Ammon's horn (tissue), 1 donor: ENCODE data around the gene TRIM59.
A peak's percentile ranks its signal among the peaks of the same experiment; 100 is the strongest.
"Not testable (repeated sequence)": the region's sequence is repeated elsewhere in the genome, so short reads cannot be mapped to it uniquely, and the experiment has no call there.

Source experiments
- DNase-seq: peaks from one replicate; pipeline ENCODE4 v3.0.0-alpha.2; 2016; ENCODE audit warnings: low spot score

Gene TRIM59

DNA sequence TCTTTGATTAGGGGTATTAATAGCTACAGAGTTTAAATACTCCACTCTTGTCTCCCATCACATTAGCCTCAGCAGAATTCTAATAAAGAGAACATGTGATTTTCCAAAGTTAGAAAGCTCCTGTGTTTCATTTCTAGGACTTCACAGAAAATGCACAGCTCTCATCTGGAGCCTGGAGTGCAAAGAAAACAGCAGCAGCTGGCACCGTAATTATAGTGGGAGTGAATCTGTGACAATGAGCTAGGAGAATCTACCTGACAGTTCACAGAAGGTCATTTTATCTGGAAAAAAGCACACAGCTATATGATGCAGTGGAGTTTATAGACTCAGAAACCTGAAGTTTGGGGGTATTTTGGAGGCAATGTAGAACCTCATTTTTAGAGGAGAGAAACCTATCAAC, 5.4 kb upstream of the TRIM59 start:
- no peak for DNase-seq

DNA sequence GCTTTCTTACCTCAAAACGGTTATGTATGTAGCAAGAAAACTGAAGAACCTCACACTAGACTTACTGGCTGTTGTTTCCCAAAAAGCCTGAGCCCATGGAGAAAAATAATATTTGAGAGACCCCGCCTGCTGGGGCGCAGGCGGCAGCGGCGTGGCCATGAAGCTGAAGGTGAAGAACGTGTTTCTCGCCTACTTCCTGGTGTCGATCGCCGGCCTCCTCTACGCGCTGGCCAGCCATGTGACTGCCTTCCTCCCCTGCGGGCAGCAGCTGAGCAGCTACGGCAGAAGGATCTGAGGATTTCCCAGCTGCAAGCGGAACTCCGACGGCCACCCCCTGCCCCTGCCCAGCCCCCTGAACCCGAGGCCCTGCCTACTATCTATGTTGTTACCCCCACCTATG, 2.7 kb upstream of the TRIM59 start:
- not testable (repeated sequence) for DNase-seq

DNA sequence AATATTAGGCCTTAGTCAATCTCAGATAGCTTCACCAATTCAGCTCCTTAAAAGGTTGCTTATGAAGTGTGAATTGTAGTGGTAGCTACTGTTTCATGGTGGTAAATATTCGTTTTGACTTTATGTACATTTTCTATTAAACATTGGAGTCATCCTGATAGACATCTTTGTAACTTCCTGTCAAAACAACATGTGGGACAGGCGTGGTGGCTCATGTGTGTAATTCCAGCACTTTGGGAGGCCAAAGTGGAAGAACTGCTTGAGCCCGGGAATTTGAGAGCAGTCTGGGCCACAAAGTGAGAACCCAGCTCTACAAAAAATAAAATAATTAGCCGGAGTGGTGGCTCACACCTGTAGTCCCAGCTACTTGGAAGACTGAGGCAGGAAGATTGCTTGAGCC, 2.0 kb upstream of the TRIM59 start:
- no peak for DNase-seq

DNA sequence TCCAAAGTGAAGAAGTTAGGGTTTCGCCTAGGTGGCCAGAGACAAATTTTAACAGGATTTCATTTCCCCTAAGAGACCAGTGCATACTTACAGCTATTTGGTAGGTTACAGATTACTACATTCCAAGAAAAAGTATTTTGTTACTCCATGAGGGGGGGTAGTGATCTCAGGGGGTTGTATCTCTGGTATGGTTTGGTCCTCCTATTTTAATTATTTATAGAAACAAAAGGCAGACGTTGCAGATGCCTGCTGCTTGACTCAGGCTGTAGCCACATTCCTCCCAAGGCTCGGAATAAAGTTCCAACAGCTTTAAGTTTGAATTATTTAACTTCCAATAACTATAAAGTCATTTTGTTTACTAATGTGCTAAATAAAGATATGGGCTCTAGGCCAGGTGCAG, 1.3 kb upstream of the TRIM59 start:
- DNase-seq = no peak

DNA sequence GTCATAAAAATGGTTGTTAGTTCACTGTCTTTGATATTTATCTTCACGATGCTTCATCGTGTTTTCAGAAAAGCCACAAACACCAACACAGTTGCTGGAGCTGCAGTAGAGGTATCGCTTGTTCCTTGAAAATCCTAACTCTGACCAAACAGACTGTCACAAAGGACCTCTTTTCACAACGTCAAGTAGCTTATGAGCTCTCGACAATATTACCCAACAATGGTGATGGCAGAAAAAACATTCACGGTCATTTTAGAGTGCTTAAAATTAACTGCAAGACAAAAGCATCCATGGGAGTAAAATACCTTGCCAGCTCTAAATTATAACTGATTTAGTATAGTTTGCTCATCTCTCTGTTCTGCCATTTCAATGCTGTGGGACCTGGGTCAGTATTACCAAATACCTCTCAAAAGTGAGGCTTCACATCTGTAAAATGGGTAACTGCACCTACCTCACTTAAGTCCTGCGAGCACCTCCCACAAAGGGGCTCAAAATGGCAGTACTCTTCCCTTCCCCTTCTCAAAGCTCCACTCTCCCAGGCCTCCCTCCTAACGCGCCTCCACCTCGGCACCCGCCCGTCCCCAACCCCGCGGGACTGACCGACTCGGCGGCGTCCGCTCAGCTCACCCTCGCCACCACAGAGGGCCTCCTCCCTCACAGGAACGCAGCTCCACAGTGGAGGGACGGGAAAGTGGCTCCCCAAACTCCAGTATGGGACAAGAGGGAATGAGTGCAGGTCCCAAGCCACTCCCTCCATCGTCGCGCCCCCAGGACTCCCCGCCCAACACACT, 546 bp downstream of the TRIM59 start:
- DNase-seq = no peak

DNA sequence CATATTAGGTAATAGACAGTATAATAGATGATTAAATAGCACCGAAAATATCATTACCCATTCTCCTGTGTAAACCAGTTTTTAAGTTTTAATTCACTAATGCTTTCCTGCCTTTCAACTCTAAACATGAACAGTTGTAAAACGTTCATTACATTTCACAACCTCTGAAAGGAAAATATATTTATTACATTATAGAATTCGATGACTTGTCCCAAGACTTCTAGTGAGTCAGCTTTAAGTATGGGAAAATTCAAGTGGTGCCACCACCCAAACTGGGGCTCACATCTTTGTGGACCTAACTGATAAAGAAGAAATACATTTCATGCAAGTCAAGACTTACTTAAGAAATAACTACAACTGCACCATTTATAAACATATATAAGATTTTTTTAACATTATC, 2.0 kb downstream of the TRIM59 start:
- DNase-seq = no peak

DNA sequence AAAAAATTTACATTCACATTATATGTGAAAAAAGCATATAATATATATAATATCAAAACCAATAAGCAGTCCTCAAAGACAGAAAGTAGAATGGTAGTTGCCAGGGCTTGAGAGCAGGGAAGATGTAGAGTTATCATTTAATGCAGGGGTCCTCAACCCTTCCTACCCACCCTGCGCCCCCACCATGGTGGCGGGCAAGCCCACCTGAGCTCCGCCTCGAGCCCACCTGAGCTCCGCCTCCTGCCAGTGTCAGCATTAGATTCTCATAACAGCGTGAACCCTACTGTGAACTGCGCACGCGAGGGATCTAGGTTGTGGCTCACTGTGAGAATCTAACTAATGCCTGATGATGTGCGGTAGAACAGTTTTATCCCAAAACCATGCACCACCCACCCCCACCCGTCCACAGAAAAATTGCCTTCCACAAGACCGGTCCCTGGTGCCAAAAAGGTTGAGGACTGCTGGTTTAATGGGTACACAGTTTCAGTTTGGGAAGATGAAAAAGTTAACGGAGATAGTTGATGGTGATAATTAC, 3.0 kb downstream of the TRIM59 start:
- no peak for DNase-seq

DNA sequence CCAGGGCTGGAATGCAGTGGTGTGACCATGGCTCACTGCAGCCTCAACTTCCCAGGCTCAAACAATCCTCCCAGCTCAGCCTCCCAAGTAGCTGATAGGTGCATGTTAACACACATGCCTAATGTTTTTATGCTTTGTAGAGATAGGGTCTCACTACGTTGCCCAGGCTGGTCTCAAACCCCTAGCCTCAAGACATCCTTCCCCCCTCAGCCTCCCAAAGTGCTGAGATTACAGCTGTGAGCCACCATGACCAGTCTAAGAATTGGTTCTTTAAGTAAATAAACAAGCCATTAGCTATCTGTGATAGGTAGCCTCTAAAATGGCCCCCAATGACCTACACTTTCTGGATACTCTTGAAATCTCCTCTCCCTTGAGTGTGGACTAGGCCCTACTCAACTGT, 3.7 kb downstream of the TRIM59 start:
- no peak for DNase-seq

DNA sequence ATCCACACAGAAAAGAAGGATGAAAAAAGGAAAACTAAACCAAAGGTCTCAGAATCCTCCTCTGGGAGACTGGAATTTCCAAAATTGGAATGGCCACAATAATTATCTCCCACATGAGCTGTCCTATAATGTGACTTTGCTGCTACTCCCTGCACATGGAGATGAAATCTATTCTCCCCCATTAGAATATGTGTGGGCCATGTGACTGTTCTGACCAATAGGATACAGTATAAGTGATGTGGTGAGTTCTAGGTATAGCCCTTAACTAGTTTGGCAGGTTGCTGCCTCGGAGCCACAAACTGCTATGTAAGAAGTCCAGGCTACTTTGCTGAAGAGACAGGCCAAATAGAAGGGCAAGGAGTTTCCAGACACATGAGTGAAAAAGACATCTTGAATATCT, 5.2 kb downstream of the TRIM59 start:
- no peak for DNase-seq

DNA sequence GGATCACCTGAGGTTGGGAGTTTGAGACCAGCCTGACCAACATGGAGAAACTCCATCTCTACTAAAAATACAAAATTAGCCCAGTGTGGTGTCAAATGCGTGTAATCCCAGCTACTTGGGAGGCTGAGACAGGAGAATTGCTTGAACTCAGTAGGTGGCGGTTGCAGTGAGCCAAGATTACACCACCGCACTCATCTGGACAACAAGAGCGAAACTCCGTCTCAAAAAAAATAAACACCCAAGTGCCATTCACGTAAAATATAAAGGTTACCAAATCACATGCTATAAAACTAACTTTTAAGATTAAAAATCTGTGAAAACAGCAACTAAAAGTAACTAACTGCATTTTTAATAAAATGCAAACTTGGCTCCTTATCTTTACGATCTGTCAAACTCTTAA, 8.9 kb downstream of the TRIM59 start:
- DNase-seq = no peak

DNA sequence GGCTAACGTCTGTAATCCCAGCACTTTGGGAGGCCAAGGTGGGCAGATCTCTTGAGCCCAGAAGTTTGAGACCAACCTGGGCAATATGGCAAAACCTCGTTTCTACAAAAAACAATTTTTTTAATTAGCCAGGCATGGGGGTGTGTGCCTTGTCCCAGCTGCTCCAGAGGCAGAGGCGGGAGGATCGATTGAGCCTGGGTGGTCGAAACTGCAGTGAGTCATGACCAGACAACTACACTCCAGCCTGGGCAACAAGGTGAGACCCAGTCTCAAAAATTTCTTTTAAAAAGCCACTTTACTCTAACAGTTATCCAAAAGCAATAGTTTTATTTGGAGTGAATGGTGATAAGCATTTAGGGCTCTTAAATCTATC, 12.5 kb downstream of the TRIM59 start:
- no peak for DNase-seq

DNA sequence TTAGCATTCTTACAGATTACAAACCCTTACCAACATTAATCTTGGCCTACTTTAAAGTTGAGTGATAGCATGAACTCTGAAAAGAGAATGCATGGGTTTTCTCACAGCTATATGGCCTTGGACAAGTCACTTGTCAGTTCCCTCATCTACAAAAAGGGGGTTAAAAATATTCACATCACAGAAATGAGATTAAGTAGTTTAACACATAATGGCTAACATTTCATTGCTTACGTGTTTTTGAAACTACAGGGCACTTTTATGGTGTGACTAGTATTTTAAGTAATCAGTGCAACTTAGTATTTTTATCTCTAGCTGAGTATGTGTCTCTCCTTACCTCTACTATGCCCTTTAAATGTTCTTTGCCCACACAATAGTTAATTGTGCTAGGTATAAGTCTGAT, 13.8 kb downstream of the TRIM59 start:
- no peak for DNase-seq

DNA sequence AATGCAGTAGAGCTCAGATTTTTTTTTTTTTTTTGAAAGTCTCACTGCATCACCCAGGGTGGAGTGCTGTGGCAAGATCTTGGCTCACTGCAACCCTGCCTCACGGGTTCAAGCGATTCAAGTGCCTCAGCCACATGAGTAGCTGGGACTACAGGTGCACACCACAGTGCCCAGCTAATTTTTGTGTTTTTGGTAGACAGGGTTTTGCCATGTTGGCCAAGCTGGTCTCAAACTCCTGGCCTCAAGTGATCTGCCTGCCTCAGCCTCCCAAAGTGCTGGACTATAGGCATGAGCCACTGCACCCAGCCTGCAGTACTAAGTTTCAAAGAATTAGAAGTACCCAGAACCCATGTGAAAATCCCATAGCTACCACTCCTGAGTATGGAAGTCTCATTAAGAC, 14.5 kb downstream of the TRIM59 start:
- DNase-seq = no peak

DNA sequence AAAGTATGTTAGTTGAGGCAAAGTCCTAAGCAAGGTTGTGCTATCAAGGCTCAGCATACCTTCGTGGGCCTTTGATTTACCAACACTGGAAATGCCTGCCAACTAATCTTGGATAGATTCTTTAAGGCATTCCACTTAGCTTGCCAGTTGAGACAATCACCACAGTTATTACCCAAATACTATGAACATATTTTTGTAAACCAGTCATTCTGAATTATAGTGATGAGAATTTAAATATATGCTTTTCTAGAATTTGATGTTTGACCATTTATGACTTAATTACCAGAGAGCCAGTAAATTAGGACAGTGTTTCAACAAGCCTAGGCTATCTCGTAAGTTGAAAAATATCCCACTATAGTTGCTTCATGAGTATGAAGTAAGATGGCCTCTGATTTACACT, 15.5 kb downstream of the TRIM59 start:
- no peak for DNase-seq

DNA sequence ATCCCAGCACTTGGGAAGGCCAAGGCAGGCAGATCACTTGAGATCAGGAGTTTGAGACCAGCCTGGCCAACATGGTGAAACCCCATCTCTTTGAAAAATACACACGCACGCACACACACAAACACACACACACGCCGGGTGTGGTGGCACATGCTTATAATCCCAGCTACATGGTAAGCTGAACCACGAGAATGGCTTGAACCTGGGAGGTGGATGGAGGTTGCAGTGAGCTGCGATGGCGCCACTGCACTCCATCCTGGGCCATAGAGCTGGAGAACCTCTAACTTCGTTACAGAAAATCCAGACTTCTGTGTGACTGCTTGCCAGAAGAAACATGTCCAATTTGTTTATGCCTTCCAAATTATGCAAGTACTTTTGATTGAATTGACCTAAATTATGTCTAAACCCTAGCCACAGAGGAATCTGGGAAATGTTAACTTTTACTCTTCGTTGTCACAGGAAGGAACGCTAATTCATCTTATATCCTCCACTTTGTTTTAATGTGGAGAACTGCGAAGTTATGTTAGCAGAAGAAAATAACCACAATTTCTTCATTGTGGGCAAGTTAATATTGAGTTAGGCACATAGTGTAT, 21.7 kb downstream of the TRIM59 start:
- no peak for DNase-seq

DNA sequence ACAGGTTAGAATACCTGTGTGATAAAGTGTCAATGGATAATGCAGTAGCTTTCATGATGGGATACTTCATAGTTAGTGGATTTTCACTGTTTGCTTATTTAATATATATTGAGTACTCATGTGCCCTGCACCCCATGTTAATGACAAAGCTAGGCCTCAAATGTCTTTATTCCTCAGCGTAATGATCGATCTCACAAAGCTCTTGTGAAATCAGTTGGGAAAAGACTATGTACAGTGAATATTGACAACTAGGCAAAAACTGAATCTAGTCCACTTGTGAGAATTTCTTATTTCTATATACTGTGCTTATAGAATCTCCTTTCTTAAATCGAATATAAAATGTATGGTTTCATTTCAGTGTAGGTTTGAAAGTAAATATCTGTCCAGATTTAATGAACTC, 32.3 kb downstream of the TRIM59 start:
- no peak for DNase-seq

DNA sequence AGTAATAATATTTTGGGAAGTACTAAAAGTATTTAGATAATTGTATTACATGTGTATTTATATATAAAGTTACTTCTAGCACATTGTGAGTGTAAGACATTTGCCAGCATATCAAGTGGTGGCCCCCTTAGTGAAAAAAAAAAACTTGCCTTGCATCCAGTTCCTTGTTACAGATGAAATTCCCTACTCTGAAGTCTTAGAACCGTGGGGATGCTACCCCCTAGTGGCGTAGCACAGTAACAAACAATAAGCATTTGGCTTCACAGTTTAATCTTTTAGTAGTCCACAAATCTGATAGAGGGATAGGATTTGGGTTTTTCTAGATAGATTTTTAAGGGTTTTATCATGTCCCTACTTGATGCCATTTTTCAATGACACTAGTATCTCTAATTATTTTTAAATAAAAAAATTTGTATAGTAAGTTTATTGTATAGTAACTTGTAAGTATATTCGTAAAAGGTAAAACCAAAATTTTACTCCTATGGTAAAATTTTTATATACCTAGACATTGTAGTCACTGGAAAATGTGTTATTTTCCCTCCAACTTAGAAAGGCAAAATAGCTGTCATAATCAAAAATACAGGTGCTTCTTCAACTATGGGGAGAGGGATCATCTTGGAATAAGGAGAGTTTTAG, 35.9 kb downstream of the TRIM59 start:
- peak; percentile 92 for DNase-seq

DNA sequence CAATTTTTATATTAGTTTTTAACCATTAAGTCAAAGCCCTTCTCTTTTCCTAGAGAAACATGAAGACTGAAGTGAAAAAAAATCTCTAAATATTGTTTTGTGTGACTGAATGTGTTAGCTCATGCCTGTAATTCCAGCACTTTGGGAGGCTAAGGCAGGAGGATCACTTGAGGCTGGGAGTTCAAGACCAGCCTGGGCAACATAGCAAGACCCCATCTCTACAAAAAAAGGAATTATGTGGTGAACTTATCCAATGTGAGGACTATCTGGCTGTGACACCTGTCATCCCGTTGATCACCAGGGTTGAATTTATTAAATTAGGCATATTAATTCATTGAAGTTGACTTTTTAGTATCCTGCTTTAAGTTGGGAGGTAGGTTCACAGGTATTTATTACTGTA, 37.1 kb downstream of the TRIM59 start:
- no peak for DNase-seq

DNA sequence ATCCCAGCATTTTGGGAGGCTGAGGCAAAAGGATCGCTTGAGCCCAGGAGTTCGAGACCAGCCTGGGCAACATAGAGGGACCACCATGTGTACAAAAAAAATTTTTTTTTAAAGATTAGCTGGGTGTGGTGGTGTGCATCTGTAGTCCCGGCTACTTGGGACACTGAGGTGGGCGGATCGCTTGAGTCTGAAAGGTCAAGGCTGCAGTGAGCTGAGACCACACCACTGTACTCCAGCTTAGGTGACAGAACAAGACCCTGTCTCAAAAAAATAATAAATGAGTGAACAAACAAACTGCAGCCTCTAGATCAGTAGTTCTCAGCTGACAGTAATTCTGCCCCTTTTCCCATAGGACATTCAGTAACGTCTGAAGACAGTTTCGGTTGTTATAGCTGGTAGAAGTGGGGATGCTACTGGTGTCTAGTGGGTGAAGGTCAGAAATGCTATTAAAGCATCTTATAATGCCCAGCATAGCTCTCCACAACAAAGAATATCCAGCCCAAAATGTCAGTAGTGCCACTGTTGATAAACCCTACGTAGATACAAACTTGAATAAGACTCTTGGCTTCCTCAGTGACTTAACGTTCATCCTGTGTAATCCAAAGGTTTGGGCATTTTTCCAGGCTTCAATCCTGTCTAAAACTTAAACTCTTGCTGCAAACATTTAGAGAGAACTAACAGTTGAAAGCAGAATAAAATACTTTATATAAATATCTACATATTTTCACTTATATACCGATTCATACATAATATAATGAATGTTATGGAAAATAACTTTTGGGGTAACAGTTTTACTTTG, 39.6 kb downstream of the TRIM59 start:
- no peak for DNase-seq

DNA sequence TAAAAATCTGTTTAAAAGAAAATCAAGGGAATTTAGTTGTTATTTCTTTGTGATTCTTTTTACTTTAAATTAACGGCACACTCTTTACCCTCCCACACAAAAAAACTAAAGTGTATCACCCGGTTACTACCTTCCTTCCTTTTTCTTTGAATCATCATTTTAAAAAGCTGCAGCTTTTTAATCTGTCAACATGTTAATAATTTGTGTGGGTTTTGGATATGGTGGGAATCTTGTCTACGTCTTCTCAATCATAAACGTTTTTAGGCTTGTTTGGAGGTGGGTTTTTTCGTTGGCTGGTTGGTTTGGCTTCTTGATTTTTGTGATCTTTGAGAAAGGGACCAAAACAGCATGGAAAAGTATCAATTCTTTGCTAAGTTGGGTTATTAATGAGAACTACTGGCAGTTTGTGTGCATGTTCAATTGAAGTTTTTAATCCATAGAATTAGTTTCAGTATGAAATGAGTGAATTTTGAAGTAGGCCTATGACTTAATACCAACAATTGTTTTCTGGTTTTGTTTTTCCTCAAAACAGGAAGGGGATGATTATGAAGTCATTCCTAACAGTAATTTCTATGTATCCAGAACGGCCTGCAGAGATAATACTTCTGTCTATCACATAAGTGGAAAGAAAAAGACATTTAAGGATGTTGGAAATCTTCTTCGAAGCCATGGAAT, 45.7 kb downstream of the TRIM59 start:
- DNase-seq = no peak

DNA sequence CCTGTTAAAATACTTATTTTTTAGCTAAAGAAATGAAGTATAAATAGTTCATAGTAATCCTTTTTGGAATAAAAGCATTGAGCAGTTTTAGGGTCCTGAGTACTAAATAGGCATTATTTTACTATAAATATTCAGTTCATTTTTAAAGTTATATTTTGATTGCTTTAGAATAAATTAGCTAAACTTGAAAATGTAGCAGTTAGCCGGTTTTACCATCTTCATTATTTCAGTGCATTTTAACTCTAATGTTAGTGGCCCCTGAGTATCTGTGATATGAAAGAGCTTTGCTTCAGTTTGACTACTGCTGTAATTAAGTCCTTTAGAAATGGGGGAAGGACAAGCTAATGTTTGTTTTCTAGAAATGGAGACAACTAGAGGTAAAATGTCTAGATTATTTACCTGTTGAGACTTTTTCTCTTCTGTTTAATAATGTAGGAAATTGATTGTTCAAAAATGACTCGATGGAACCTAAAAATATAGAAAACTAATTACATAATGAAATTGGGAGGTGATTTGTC, 46.5 kb downstream of the TRIM59 start:
- no peak for DNase-seq
